Right ventricle myocardium superior (tissue), 1 donor: ENCODE data around the gene IFI16. TPM values are rescaled to one million over a fixed set of nuclear protein-coding genes. Genes with fewer than 3 reads are reported as not detected.
"Not testable (repeated sequence)": the region's sequence is repeated elsewhere in the genome, so short reads cannot be mapped to it uniquely, and the experiment has no call there.

Experiments
- ATAC-seq: fragments of 200-7000 bp; cut with Tn5 transposase; one replicate; pipeline ENCODE4 v1.9.1; 2020; ENCODE audit warnings: mild to moderate bottlenecking; ENCODE audit not compliant: poor library complexity
- DNase-seq: peaks from one replicate; pipeline ENCODE4 v3.0.0-alpha.2; 2020
- intact Hi-C: fragments of 100-400 bp; cut with DNase I; formaldehyde crosslinking; loops from one replicate; pipeline ENCODE4 v1.11.2; 2022
- total RNA-seq: library from RNA; stranded (reverse); fragmentation: NEBNext Ultra II Directional; extraction: Animal tissue kit (Norgen Biotek cat#: 25700); gene quantifications from one replicate; pipeline ENCODE4 v1.2.1, GENCODE V29; 2021
- donor health status: DM: no; HTN: yes; CAD: no; lungs with severe emphysema.

Gene IFI16
- total RNA-seq, 1 donor from 2014 or later: 21.1 TPM

DNA sequence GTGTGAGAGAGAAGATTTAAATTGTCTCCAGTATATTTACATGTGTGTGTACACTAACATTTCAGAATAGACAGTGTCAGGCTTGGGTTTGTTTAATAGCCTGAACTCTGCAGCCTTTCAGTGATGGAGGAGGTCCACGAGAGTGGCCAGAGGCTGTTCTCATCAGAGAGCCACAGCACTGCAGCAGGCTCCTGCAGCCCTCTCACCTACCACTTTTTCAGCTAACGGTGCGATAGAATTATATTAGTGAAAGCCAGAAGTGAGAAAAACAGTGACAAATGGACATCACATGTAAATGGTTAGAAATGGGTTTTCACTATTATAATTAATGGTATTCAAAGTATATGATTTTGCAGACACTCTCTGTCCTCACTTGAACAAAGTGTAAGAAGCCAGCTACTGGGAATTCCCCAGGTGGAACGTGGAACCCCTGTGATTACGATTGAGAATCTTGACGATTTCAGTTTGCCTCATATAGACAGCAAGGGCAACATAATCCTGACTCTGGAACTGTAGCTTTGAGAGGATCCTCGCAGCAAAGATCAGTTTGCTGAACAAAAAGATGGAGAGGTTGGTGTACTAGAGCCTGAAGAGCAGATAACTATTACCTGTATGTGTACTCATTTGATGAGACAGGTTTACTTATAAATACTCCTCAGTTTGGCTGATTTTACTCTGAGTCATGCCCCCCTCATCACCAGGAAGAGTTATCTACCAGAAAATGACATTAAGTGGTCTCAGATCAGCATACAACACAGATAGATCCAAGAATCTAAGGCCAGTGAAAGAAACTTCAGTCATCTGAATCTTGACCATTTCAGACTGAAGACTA is 31.4 kb downstream of the IFI16 start:
- intact Hi-C loops: no loop called here
- ATAC-seq: no peak

DNA sequence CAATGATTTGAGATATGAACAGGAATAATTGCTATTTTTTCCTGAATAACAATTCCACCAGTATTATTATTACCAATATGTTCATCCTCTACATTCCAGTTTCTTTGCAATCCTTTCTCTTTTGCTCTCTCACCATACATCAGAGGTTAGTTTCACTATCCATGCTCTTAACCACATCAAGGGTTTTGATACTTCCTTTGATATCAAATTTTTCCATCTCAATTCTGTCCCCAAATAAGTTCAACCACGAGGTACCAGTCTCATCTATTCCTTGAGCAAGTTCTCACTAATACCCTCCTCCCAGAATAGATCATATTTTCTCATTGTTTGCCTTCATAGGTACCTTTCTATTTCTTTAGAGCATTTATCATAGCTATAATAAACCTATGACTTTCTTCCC is 36.8 kb downstream of the IFI16 start:
- intact Hi-C loops, DNase-seq, ATAC-seq: not testable (repeated sequence)

More for the DNA sequence above, 31.4 kb downstream of the IFI16 start:
- no peak for DNase-seq

- DNase-seq: no peak
- no peak for ATAC-seq
- intact Hi-C loops: no loop called here
These were observed 41.7 kb downstream of the IFI16 start for GRCh38 chr1:159051436-159051835.

DNA sequence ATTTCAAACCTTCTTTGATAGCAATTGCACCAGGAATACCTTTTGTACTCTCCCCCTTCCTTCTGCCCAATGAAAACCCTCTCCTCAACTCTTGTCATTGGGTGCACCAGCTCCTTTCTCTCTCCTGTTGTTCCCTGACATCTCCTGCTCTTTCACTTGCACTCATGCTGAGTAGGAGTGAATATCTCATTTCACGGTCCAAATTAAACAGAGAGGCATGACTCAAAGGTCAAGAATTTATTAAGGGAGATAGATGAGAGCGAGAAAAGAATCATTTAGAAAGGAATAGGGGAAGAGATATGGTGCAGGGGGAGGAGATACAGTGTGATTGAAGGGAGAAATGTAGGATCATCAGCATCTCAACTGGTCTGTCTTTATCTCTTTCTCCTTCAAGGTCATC is 44.7 kb downstream of the IFI16 start:
- ATAC-seq (no peak), DNase-seq (no peak)
- intact Hi-C loops: no loop called here

DNA sequence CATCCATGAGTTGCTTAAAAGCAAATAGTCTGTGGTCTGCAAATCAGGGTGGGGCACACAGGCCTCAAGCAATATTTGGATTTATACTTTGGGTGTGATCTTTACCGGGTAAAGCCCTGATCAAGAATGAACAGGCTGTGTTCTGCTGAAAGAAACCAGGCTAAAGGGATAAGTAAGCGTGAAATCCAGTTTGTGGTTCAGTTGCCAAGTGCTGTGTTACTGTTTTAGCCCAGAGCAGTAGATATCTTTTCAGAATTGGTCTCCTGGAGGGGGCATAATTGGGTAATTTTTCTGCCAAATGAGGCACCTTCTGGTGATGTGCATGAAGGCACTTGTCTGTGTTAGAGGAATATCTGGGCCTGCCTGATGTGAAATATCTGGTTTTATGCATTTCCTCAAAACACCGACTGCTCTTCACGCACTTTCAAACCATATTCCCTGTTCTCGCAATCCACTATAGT is 45.5 kb downstream of the IFI16 start:
- intact Hi-C loops: no loop called here
- no peak for ATAC-seq

DNA sequence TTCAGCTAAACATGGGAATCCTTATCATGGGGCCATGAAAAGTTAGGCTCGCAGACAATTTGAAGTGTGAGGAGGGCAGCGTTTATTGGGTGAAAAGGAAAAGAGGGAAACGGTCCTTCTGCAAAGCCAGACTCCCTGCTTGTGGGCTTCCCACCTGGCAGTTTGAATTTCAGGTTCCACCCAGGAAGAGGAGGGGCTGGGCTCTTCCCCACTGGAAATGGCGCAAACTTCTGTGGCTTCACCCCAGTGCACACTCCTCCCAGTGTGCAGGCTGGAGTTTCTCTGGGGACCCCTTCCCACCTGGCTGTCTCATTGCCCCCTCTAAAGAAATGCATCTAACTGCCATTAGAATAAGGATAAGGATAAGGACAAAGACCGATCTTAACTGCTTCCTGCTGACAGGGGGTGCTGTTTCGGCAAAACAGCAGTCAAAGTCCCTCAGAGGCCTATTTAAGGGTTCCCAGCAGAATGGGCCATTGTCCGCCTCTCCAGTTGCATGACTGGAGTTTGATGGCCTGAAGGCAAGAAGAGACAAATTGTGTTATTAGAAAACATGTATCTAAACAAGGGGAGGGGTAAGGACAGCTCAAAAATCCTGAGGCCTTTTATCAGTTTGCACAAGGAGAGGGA is 46.5 kb downstream of the IFI16 start:
- ATAC-seq (no peak), DNase-seq (no peak)
- intact Hi-C loops: no loop called here

More for the DNA sequence above, 45.5 kb downstream of the IFI16 start:
- no peak for DNase-seq

GRCh38 chr1:159058751-159059150 is 49.0 kb downstream of the IFI16 start:
- no peak for ATAC-seq
- intact Hi-C loops: no loop called here

GRCh38 chr1:159065106-159065505 is 55.4 kb downstream of the IFI16 start:
- no peak for ATAC-seq
- intact Hi-C loops: no loop called here
- DNase-seq: peak; percentile 30

More at GRCh38 chr1:159058751-159059150, 49.0 kb downstream of the IFI16 start:
- peak; percentile 35 for DNase-seq

DNA sequence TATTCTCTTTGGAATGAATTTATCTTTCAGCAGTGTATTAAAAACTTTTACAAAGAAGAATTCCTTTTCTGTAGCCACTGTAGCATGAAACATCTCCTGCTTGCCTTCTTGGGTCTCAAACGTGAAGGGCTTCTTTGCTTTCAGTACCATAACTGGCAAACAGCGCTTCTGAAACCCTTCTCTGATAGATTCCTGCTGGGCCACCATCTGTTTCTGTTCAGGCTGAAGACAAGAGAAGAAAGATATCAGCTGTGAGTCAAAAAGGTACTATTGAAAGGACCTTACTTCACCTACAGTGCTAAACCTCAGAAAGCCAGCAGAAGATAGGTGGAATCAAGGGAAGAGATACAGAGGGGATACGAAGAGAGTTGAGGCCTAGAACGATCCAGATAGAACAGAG is 56.4 kb downstream of the IFI16 start:
- ATAC-seq (no peak), DNase-seq (no peak)
- intact Hi-C loops: no loop called here

DNA sequence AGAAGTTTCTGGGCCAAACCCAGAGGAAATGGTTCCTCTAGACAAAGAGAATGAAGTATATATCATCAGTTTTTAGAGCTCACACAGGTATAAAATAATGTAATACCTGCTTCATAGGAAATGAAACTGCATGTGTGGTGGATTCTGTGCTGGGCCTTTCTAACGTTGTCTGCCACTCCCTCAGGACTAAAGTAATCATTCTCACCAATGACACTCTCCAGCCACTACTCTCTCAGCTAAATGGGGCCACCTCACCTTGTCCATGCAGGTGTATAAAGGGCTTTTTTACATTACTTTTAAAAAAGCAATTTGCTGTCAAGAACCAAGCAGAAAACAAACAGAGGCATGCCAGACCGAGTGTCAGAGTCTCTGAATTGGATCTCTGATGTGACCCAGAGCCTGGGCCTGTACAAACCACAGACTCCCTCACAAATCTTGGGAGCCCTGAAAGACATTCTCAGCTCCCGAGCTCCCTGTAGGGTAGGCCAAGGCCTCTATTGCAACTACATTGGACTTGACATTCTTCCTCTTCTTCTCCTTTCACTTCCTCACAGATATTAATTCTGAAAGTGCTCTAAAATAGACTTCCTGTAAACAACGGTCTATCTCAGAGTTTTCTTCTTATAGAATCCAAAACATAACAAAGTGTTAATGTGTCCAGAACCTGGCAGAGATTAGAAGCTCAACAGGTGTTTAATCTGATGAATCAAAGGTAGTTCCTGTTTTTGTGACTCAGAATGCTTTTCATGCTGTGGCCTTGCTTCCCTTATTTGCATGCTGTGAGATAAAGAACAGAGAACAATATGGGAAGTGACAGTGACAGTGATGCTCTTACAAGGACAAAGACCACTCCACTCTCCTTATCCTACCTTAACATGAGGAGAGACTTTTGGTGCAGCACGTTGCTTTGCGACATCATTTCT is 58.3 kb downstream of the IFI16 start:
- intact Hi-C loops: no loop called here
- ATAC-seq (peak; percentile 59), DNase-seq (no peak)

GRCh38 chr1:159068886-159069285 is 59.2 kb downstream of the IFI16 start:
- DNase-seq (no peak), ATAC-seq (no peak)
- intact Hi-C loops: no loop called here

GRCh38 chr1:159071970-159072582 is 62.4 kb downstream of the IFI16 start:
- ATAC-seq (peak; percentile 63), DNase-seq (no peak)
- intact Hi-C loops: no loop called here

GRCh38 chr1:159076438-159077119 is 66.9 kb downstream of the IFI16 start, which contains the start of gene AIM2:
TSS of gene AIM2 (minus strand) at chr1:159076766. CDS start at chr1:159073499, 3,267 bp downstream.
- ATAC-seq (peak; percentile 27), DNase-seq (no peak)
- intact Hi-C loops: no loop called here

DNA sequence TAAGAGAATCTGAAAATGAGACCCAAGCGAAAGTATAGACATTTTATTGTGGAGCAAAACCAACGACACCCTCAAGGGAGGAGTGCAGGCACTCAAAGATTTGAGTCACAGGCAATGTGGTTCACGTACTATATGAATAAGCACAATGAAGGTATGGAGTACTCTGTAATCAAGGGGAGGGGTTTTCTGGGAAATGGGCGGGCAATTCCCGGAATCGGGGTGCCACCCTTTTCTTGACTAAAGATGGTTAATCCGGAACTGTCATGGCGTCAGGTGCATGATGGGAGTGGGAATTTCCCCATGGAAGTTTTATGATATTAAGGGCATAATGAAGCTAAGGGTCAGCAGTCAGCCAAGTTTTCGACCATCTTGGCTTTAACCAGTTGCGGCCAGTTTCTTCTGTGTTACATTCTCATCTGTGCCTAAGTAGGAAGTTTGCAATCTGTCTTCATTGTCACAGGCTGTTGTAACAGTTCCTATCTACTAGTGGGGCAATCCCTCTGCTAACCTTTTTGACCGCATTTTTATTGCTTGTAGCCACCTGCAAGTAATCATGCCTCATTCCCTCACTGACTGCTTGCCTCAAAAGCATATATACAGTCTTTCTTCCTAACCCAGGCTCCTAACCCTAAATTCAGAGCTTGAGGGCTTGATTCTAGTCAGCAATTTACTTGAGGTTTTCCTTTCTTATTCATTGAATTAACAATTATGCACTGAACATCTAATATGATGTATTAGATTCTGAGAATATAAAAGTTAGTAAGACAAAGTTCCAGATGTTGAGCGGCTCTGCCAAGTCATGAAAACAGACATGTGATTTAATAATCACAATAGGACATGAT is 67.6 kb downstream of the IFI16 start:
- intact Hi-C loops: no loop called here
- ATAC-seq (no peak), DNase-seq (peak; percentile 43)

DNA sequence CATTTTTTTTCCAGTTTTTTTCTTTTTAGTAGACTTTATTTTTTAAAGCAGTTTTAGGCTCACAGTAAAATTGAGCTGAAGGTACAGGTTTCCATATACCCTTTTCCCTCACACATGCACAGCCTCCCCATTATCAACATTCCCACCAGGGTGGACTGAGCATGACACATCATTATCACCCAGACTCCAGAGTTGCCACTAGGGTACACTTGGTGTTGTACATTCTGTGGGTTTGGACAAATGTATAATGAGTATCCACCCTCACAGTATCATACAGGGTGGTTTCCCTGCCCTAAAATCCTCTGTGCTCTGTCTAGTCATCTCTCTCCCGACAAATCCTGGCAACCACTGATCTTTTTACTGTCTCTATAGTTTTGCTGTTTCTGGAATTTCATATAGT is 69.8 kb downstream of the IFI16 start:
- DNase-seq: no peak
- no peak for ATAC-seq
- intact Hi-C loops: no loop called here

- DNase-seq: no peak
These were observed 71.9 kb downstream of the IFI16 start for GRCh38 chr1:159081626-159082025.

DNA sequence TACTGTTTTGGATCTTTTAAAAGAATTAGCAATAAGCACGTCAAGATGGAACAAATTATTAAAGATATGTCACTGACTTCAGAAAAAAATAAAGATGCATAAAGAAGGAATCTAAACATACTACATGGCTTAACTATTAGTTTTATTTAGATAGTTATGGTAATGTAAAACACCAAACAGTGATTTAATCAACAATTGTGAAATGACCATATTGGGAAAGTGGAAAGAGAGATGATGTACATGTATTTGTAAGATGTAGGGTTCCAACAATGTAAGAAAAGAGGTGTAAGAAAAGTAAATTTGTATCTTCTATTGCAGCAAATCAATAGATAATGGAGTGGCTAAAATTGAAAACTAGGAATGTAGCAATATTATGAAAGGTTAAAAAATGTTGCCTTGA is 73.3 kb downstream of the IFI16 start:
- DNase-seq: no peak
- intact Hi-C loops: no loop called here
- ATAC-seq: no peak

More at GRCh38 chr1:159081626-159082025, 71.9 kb downstream of the IFI16 start:
- no peak for ATAC-seq
- intact Hi-C loops: no loop called here
